HUDEP-2 (cell line): ENCODE measurements around the gene CENPL.
"Not testable (repeated sequence)": the region's sequence is repeated elsewhere in the genome, so short reads cannot be mapped to it uniquely, and the experiment has no call there.

Source experiments
- DNase-seq, 76 experiments: peaks; one replicate each; lab custom pipeline; 2025; ENCODE audit not compliant: unreplicated experiment in 76 of 76; lab: John Stamatoyannopoulos, UW

Gene CENPL

GRCh38 chr1:173859547-173859946 is 34.9 kb upstream of the CENPL start:
- not testable (repeated sequence) for DNase-seq

GRCh38 chr1:173857363-173857917 is 32.8 kb upstream of the CENPL start:
- no peak for DNase-seq

DNA sequence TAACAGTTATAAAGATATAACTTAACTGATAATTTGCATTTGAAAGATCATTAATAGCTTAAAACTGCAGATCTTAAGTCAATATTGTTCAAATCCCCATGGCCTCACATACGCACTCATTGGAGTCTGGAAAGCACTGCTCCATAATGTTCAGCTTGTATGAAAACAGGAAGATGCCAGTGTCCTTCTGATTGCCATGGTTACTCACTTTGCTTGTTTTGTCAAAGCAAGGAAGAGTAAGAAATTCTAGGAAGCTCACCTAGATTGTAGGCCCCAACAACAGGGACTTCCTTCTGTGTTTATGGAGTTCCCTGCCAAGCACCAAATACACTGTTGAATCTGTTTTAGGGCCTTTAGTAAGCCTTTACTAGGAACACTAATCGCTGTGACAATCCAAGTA is 32.2 kb upstream of the CENPL start:
- no peak for DNase-seq

DNA sequence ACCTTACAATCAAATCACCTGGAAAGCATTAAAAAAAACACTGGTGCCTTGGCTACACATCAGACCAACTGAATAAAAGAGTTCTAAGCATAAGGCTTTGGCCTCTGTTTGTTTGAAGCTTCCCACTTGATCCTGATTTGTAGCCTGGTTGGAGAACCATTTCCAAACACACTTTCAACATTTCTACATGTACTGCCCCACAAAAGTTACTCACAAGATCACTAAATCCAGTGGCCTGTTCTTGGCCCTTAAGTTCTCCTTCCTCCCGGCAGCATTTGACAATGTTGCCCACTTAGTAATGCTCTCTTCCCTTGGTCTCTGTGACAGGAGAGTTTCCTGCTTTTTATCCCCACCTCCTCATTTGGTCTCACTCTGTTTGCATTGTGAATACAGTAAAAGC is 31.3 kb upstream of the CENPL start:
- DNase-seq = no peak

- no peak for DNase-seq
Observed at GRCh38 chr1:173853074-173853473, 28.4 kb upstream of the CENPL start.

GRCh38 chr1:173852105-173852504 is 27.4 kb upstream of the CENPL start:
- no peak for DNase-seq

- no peak for DNase-seq
Observed at GRCh38 chr1:173832748-173833147, 8.1 kb upstream of the CENPL start.

DNA sequence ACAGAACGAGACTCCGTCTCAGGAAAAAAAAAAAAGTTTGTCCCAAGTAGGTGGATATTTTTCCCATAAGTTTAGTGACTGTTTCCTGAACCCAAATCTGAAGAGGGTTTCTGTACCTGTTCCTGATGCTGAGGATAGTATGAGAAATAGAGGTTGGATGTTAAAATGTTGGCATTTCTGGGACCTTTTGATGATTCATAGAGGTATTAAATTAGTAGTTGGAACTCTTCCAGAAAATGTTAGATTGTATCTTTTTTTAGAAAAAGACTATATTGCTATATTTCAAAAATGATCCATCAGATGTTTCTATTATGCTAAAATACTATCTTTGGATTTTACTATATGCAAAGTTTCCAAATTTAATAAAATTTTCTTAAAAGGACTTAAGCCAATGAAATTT is 2.9 kb upstream of the CENPL start:
- DNase-seq = no peak

DNA sequence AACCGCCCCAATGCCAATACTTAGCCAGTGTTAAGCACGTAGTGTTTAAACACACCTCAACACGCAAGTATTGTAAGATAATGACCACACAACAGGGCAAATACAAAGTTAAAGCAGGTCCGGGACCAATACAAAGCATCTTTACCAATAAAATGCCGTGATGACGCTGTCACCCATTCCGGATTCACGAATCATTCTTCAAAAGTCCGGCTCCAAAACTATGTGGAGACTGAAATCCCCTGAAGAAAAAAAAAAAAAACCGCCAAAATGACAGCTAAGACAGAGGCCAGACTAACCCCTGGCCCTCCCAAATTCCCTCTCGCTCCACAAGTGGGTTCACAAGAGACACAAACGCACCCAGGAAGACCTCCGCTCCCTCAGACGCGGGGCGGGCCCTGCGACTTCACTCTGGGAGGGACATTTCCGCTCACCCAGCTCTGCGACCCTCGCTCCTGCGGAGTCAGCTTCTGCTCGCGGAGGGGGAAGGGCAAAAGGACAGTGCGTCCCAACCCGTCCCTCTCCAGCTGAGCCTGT is 835 bp downstream of the CENPL start:
- peak in 3 of 76 experiments; percentile 17 to 58 (median 29) for DNase-seq

GRCh38 chr1:173821680-173822079 is 3.0 kb downstream of the CENPL start:
- DNase-seq = no peak

DNA sequence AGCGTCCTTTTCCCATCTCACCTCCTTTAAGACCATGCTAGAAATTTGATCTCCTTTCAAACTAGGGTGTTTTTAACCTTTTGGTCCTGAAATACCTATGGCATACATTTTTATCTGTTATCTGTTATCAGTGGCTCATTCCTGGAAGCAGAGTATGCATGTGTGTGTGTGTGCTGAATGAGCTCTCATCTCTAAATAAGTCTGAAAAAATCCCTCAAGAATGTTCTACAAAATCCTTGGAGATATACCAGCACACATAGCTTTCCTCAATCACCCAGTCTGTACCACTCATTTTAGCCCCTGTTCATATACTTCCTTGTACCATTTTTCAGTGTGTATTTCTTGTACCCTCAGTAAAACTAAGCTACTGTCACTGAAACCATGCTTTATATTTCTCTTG is 6.2 kb downstream of the CENPL start:
- no peak for DNase-seq

DNA sequence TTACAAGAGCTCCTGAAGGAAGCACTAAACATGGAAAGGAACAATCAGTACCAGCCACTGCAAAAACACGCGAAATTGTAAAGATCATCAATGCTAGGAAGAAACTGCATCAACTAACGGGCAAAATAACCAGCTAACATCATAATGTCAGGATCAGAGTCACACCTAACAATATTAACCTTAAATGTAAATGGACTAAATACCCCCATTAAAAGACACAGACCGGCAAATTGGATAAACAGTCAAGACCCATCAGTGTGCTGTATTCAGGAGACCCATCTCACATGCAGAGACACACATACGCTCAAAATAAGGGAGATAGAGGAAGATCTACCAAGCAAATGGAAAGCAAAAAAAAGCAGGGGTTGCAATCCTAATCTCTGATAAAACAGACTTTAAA is 11.0 kb downstream of the CENPL start:
- not testable (repeated sequence) for DNase-seq

DNA sequence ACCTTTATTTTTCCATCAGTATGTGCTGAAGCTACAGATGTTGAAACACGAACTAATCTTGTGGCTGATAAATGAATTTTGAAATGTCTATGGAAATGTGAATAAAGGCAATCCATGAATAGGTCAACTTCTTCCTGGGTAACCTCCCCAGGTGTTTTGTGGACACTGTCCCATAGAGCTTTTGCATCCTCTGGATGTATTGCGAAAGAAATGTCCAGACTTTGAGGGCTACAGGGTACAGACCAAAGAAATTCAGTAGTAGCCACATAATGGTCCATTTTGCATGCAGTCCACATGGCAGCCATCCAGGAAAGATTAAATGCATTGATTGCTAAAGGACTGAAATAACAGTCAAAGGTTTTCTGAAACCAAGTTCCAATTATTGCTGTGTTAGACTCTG is 21.7 kb downstream of the CENPL start:
- DNase-seq = peak in 1 of 76 experiments; percentile 2

GRCh38 chr1:173799995-173800394 is 24.7 kb downstream of the CENPL start:
- DNase-seq = not testable (repeated sequence)

- DNase-seq = no peak
Observed at GRCh38 chr1:173798078-173798477, 26.6 kb downstream of the CENPL start.

- no peak for DNase-seq
Observed at GRCh38 chr1:173789841-173790240, 34.8 kb downstream of the CENPL start.

DNA sequence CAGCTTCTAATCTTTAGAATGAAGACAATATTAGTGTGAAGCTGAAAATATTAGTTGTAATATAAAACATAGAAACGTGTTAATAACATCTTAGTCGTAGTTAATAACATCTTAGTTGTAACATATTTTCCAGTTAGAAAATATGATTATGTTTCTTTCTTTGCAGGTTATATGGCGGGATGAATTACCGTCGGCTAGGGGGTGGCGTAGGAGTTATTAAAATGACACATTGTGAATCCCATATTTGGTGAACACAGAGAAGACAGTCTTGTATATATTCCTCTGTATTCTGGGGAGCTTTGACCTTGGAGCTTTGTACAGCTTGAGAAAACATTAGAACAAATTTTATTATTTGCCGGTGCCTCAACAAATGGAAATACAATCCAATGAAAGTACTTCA is 39.7 kb downstream of the CENPL start:
- no peak for DNase-seq

DNA sequence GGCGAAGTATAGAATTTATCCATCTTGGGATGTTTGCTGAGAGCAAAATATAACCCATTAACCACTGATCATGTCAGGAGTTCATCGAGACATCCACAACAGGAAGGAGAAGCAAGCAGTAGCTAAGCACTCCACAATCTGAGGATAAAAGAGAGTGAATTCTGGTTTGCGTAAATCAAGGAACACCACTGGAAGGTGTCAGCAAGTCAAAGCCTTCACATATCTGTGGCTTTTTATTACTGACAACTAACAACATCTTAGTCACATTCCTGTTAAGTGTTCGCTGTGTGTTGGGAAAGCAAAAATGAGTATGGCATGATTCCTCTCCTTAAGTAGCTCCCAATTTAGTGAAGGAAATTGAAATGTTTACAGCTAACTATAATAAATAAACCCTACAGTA is 44.7 kb downstream of the CENPL start:
- DNase-seq = no peak

DNA sequence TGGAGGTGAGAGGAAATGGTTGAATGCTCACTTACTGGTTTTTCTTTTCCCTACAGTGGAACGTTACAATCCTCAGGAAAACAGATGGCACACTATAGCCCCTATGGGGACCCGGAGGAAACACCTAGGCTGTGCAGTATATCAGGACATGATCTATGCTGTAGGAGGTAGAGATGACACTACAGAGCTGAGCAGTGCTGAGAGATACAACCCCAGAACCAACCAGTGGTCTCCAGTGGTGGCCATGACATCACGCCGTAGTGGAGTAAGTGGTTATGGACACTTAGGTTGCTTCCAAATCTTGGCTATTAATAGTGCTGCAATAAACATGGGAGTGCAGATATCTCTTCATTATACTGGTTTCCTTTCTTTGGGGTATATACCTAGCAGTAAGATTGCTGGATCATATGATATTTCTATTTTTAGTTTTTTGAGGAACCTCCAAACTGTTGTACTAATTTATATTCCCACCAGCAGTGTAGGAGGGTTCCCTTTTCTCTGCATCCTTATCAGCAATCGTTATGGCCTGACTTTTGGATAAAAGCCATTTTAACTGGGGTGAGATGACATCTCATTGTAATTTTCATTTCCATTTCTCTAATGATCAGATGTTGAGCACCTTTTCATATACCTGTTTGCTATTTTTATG is 49.0 kb downstream of the CENPL start:
- peak in 1 of 76 experiments; percentile 8 for DNase-seq

- DNase-seq = no peak
Observed at GRCh38 chr1:173771560-173771959, 53.1 kb downstream of the CENPL start.

DNA sequence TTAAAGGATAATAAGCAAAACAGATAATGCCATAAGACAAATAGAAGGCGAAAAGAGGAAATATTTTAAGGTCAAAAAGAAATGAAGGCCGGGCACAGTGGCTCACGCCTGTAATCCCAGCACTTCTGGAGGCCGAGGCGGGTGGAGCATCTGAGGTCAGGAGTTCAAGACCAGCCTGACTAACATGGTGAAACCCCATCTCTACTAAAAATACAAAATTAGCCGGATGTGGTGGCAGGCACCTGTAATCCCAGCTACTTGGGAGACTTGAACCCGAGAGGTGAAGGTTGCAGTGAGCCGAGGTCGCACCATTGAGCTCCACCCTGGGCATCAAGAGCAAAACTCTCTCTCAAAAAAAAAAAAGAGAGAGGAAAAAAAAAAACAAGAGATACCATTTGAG is 54.4 kb downstream of the CENPL start:
- DNase-seq = not testable (repeated sequence)

- no peak for DNase-seq
Observed at GRCh38 chr1:173768827-173769226, 55.9 kb downstream of the CENPL start.
